NCI-H2081 treated with DMSO at 0.1 percent for 48 hours (cell line): ENCODE results near the gene LRIG2.
"Not testable (repeated sequence)": the region's sequence is repeated elsewhere in the genome, so short reads cannot be mapped to it uniquely, and the experiment has no call there.

Experiments used
- DNase-seq: peaks from one replicate; lab custom pipeline; 2025; lab: John Stamatoyannopoulos, UW

Gene LRIG2, protein sequence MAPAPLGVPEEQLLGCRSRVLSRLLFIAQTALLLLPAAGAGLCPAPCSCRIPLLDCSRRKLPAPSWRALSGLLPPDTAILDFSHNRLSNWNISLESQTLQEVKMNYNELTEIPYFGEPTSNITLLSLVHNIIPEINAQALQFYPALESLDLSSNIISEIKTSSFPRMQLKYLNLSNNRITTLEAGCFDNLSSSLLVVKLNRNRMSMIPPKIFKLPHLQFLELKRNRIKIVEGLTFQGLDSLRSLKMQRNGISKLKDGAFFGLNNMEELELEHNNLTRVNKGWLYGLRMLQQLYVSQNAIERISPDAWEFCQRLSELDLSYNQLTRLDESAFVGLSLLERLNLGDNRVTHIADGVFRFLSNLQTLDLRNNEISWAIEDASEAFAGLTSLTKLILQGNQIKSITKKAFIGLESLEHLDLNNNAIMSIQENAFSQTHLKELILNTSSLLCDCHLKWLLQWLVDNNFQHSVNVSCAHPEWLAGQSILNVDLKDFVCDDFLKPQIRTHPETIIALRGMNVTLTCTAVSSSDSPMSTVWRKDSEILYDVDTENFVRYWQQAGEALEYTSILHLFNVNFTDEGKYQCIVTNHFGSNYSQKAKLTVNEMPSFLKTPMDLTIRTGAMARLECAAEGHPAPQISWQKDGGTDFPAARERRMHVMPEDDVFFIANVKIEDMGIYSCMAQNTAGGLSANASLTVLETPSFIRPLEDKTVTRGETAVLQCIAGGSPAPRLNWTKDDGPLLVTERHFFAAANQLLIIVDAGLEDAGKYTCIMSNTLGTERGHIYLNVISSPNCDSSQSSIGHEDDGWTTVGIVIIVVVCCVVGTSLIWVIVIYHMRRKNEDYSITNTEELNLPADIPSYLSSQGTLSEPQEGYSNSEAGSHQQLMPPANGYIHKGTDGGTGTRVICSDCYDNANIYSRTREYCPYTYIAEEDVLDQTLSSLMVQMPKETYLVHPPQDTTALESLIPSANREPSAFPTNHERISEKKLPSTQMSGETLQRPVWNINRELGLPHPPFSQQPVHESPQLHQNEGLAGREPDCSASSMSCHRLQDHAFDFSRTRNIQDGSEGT

GRCh38 chr1:113072757-113073478, at the start of gene LRIG2:
Gene LRIG2, plus strand, starts transcription at chr1:113073198. Its CDS starts 209 bp downstream, at chr1:113073407.
- peak; percentile 86 for DNase-seq

DNA sequence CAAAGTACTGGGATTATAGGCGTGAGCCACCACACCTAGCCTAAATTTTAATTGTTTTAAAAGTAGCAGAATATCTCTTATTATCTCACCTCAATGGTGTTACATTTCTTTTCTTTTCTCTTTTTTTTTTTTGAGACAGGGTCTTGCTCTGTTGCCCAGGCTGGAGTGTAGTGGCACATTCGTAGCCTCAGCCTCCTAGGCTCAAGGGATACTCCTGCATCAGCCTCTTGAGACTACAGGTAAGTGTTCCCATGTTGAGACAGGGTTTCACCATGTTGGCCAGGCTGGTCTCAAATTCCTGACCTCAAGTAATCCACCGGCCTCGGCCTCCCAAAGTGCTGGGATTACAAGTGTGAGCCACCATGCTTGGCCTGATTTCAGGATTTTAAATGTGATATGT, 49.7 kb upstream of the LRIG2 start:
- not testable (repeated sequence) for DNase-seq

- DNase-seq: no peak
These were observed 46.0 kb upstream of the LRIG2 start for GRCh38 chr1:113027007-113027406.

GRCh38 chr1:113027449-113027848, 45.5 kb upstream of the LRIG2 start:
- no peak for DNase-seq

- DNase-seq: no peak
These were observed 43.2 kb upstream of the LRIG2 start for GRCh38 chr1:113029822-113030221.

DNA sequence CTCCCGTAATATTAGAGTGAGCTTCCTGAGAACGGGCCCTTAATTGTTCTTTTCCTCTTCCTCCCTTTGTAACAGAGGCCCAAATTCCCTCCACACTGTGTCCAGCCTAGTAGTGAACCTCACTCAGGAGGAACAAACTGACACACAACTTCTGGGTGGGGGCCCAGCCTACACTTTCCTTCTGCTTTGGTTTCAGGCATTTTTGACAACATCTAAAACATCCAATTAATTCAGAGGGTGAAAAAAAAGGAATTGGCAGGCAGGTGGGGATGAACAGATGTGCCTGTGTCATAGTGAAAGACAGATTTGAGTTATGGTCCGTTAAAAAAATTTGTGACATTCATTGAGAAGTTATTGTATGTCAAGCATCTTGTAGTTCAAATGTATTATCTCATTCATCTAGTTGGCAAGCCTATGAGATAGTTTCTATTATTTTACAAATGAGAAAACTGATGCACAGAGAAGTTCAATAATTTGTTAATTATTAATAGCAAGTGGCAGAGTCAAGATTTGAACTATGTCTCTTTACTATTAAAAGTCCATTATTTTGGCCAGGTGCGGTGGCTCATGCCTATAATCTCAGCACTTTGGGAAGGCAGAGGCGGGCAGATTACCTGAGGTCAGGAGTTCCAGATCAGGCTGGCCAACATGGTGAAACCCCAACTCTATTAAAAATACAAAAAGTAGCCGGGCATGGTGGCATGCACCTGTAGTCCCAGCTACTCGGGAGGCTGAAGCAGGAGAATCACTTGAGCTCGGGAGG, 41.6 kb upstream of the LRIG2 start:
- no peak for DNase-seq

DNA sequence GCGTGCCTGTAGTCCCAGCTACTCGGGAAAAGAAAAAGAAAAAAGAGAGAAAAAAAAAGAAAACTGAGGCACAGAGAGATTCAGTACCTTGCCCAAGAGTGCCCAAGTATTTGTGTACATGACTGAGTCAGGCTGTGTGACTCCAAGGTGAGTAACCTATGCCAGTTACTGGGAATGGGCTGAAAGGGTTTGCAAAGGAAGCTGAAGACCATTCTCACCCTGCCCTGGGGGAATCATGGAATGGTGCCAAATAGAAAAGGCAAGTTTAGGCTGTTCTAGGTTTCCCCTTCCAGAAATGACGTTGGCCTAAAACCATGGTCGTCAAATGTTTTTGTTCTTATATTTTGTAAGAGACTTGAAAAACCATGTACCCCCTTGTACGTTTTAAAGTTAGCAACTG, 37.9 kb upstream of the LRIG2 start:
- DNase-seq: no peak

DNA sequence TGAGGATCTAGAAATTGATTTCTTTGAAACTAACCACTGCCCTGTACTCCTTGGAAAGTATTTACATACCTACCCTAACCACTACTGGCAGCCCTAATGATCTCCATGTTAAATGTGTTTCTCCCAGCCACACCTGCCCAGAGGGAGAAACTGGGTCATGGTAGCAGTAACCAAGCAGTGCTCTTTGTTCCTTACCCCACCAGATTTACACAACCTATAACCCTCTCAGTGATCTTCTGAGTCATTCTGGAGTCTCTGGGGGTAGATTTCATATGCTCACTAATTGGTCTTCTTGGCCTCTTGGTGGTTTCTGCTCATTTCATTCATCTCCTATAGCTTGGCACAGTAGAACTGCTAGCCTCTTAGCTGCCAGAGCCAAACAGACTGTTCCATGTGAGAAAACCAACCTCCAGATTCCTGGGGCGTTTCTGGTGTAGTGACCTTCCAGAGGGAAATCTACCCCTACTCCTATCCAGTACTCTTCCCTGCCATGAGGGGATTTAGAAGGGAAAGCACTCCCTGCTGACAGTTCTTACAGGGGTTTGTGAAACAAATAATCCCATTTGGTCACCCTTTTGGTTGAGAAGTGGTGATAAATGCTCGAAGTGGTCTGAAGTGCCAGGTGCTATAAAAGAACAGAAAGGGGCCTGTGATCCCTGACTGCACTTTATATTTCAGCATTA, 36.2 kb upstream of the LRIG2 start:
- no peak for DNase-seq

DNA sequence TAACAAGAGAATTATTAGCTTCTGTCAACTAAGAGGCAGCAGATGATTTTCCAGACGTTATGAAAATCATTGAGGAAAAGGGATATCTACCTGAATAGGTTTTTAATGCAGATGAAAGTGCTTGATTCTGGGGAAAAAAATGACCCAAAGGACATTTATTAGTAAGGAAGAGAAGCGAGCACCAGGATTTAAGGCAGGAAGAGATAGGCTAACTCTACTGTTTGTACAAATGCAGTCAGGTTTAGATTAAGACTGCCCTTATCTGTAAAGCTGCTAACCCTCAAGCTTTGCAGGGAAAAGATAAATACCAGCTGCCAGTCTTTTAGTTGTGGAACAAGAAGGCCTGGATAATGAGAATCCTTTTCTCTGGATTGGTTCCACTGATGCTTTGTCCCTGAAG, 33.0 kb upstream of the LRIG2 start:
- DNase-seq: no peak

- DNase-seq: no peak
These were observed 32.1 kb upstream of the LRIG2 start for GRCh38 chr1:113040718-113041412.

- DNase-seq: no peak
These were observed 31.3 kb upstream of the LRIG2 start for GRCh38 chr1:113041569-113042284.

DNA sequence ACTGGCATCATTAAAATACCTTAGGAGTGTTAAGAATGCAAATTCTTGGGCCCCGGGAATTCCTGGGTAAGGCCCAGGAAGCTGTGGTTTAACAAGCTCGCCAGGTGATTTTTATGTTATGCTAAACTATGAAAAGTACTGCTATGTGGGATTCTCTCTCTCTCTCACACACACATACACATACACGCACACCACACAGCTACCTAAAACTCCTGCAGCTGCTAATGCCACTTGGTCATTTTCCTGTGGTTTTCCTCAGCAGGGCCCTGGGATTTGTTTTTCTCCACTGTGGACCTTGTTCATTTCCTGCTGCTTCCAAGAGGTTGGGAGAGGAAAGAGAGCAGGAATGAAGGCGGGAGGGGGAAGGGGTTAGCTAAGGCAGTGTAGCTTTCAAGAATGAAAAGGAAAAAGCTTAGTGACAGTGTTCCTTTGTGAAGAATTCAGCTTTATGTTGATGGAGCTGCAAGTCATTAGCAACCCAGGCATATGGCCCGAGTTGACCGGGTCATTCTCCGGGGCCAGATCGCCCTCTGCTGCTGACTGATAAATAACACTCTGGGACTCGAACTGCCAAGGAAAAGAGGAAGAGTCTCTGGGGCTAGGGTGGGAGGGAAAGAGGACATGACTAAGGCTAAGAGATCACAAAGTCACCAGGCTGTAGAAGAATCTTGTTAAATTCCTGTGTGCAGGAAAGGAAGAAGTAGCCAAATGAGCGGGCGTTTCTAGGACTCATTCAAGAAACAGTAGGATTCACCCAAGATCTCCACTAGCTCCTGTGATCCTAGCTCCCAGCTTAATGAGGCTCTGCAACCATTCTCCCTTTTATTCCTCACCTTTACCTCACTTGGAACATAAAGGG, 30.5 kb upstream of the LRIG2 start:
- no peak for DNase-seq

- not testable (repeated sequence) for DNase-seq
These were observed 29.9 kb upstream of the LRIG2 start for GRCh38 chr1:113043144-113043488.

DNA sequence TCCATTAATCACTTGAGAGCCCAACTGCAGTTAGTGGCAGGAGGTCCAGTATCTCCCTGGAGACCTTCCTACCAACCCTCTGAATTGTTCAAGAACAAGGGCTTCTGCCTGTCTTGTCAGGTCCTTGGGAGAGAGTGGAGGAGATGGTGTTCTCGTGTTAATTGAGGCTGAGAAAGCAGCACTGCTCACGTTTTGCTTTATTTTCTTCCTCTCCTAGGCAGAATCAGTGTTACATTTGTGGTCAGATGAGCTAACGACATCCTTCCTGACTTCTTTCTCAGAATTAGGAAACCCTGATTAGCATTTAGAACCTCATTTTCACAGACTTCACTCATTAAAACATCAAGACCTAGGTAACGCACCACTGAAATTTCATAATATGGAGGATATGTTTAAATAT, 26.4 kb upstream of the LRIG2 start:
- no peak for DNase-seq

DNA sequence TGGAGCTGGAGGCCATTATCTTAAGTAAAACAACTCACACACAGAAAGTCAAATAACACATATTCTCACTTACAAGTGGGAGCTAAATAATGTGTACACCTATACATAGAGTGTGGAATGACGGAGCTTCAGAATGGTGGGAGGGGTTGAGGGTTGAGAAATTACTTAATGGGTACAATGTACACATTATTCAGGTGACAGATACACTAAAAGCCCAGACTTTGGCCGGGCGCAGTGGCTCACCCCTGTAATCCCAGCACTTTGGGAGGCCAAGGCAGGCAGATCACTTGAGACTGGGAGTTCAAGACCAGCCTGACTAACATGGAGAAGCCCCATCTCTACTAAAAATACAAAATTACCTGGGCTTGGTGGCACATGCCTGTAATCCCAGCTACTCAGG, 24.9 kb upstream of the LRIG2 start:
- no peak for DNase-seq

GRCh38 chr1:113053344-113054126, 19.5 kb upstream of the LRIG2 start:
- no peak for DNase-seq

GRCh38 chr1:113055570-113055969, 17.4 kb upstream of the LRIG2 start:
- no peak for DNase-seq

GRCh38 chr1:113057006-113057405, 16.0 kb upstream of the LRIG2 start:
- DNase-seq: no peak
